HG03460 (cell line): ENCODE data around the gene SH3PXD2A.

Source experiments
- ATAC-seq: cut with Tn5 transposase; IDR thresholded peaks from one replicate; pipeline ENCODE4 v1.9.1; 2021; ENCODE audit not compliant: unreplicated experiment

The SH3PXD2A gene

GRCh38 chr10:103552856-103553742 is 302.3 kb downstream of the SH3PXD2A start:
- no peak for ATAC-seq

GRCh38 chr10:103551619-103552602 is 303.5 kb downstream of the SH3PXD2A start:
- ATAC-seq: no peak

GRCh38 chr10:103550229-103550628 is 305.1 kb downstream of the SH3PXD2A start:
- ATAC-seq: no peak

DNA sequence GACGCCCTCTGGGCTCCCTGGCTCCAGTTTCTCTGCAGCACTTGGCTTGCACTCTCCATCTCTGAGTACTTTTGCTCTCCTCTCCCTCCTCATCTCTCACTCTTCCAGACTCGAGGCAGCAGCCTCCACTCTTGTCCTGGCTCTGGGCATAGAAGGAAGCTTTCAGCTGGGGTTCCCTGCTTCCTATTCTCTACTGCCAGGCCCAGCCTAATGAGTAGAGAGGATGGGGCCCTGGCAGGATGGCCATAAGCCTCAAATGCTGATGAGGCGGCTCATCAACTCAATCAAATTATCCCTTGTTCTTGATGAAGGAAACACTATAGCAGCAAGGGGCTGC is 306.1 kb downstream of the SH3PXD2A start:
- no peak for ATAC-seq

GRCh38 chr10:103548581-103549348 is 306.6 kb downstream of the SH3PXD2A start:
- ATAC-seq: no peak

DNA sequence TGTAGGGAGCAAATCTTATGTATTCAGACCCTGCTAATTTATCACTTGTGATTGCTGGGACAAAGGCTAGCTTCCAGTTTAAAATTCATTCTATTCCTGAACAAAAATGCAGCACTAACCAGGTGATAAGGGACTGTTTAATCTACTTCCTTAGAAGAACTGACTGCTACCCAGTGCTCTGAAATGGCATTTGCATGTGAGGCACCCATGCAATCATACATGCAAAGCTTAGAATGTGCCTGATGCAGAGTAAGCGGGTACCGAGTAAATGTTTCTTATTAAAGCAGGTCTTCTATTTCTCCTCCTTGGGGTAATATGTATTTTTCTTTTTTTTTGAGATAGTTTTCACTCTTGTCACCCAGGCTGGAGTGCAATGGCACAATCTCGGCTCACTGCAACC is 307.4 kb downstream of the SH3PXD2A start:
- no peak for ATAC-seq

GRCh38 chr10:103547391-103547946 is 307.9 kb downstream of the SH3PXD2A start:
- ATAC-seq: no peak

DNA sequence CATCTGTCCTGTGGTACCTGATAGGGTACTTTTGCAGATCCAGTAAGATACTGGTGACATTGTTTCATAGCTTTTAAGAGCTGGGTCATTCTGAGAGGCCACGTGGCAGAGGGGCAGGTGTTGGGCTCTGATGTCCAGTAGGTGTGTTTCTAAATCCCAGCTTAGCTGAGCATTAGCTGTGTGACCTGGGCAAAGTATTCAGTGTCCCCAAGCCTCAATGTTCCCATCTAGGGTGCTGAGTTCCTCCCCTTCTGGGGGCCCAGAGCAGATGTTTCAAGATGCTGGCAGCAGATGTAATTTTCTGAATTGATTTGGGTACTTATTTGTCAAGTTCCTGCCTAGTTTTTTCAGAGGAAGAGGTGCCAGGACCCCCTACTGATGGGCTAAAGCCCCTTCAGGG is 309.0 kb downstream of the SH3PXD2A start:
- ATAC-seq: no peak

DNA sequence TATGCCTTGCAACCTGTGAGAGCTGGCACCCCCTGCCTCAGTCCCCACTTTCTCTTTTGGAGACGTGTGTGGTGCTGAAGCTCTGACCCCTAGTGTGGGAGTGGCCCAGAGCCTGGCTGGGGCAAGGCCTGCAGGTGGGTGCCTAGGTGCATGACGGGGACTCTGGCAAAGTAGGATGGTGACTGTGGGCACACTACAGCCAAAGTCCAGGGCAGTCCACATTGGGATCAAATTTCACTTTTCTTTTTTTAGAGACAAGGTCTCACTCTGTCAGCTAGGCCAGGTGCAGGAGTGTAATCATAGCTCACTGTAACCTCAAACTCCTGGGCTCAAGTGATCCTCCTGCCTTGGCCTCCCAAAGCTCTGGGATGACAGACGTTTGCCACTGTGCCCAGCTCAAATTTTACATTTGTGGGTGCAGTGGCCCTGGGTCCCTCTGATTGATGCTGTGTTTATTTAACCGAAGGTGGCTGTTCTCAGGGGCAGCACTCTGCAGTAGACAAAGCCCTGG is 309.6 kb downstream of the SH3PXD2A start:
- no peak for ATAC-seq

- ATAC-seq: no peak
These were observed 310.0 kb downstream of the SH3PXD2A start for GRCh38 chr10:103545366-103545765.

DNA sequence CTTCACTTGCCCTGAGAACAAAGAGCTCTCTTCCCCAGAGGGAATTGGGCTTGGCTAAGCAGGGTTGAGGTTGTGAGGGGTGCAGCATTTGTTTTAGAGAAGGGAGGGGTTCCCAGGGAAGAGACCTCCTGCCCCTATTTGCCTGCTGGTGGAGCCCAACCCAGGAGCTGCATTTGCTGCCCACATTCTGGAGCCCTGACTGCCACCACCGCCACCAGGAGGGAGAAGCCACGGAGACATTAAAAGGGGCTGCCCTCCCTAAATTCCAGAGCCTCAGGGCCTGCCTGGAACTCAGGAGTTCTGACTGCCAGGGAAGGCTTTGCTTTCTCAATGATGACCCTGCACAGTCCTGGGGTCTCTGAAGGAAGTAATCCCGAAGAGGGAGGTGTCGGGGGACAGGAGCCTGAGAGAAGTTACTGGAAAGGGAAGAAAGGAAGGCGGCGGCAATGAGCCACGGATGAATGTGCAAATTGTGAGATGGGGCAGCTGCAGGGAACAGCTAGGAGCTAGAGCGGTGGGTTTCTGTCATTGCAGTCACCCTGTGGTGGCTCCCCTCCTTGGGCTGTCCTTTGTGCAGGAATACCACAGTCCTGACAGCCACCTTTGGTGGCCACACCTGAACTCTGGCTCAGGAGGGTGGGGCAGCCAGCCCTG is 310.6 kb downstream of the SH3PXD2A start:
- ATAC-seq: no peak
